ENCODE results near the gene NEURL3.
"Not testable (repeated sequence)": the region's sequence is repeated elsewhere in the genome, so short reads cannot be mapped to it uniquely, and the experiment has no call there.

NEURL3 gene

GRCh38 chr2:96505231-96505889 is at the start of gene NEURL3:
NEURL3 (minus strand) TSS chr2:96505357; CDS start chr2:96505286, 71 bp downstream.
- DNase-seq, result peak; percentile 24

GRCh38 chr2:96554293-96555145 is 49.4 kb upstream of the NEURL3 start:
- DNase-seq, result peak; percentile 47

- DNase-seq, result not testable (repeated sequence)
These were observed 48.8 kb upstream of the NEURL3 start for GRCh38 chr2:96553957-96554292.

DNA sequence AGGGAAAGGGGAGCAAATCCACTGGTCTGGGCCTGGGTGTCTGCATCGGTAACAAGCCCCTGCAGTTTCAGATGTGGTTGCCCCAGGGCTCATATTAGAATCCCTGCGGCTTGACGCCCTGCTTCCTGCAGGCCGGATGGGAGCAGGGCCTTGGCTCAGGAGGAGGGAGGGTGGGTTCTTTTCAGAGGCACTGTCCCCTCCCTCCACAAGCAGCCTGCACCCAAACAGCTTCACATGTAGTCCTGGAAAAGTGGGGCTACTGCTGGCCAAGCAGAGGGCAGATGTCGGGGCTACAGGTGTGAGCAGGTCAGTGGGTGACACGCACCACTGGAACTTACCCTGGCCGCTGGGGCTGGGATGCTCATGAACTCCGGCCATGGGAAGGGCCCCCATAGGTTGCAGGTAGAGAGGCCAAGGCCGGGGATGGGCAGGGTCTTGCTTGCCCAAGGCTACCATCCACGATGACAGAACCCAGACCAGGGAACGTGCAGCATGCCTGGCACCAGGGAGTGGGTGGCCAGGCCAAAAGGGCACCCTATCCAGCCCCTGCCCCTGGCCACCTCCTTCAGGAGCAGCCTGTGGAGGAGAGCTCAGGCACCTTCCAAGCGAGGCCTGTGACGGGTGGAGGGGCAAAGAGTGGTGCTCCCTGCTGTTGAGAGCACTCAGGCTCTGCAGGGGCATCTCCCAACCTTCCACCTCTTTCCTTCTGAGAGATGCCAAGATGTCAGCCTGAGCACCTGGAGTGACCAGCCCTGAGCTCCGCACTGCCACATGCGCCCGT is 48.2 kb upstream of the NEURL3 start:
- DNase-seq, result no peak

DNA sequence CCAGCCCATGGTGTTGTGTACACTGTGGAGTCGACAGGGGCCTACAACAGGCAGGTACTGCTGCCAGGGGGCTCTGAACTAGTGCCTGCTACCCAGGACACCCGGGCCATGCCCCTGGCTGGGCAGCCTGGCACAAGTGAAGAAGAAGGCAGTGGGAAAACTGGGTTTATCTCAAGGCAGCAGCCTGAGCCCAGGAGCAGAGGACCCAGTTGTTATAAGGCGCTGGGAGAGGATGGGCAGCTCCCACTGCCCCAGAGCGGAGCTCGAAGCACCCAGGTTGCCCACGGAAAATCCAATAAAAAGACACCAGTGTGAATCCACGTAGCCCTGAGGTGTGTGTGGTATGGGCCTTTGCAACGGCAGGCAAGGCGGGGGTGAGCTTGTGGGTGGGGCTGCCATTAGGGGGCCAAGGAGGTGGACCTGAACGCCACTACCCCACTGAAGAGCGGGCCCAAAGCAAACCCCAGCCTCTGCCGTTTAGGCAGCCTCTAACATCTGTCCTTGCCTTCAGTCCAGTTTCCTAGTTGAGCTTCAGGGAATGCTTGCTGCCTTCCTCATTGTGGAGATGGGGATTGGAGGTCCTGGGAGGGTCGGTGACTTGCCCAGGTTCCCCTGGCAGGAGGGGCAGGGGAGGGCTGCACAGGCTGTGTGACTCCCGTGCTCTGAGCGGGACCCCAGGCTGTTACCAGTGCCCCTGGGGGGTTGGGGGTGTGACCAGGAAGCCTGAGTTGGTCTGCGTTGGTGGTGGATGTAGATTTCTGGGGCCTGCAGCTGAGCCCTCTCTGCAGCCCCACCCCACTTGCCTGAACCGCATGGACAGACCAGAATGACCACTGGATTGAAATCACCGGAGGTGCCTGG is 47.4 kb upstream of the NEURL3 start:
- no peak for DNase-seq

DNA sequence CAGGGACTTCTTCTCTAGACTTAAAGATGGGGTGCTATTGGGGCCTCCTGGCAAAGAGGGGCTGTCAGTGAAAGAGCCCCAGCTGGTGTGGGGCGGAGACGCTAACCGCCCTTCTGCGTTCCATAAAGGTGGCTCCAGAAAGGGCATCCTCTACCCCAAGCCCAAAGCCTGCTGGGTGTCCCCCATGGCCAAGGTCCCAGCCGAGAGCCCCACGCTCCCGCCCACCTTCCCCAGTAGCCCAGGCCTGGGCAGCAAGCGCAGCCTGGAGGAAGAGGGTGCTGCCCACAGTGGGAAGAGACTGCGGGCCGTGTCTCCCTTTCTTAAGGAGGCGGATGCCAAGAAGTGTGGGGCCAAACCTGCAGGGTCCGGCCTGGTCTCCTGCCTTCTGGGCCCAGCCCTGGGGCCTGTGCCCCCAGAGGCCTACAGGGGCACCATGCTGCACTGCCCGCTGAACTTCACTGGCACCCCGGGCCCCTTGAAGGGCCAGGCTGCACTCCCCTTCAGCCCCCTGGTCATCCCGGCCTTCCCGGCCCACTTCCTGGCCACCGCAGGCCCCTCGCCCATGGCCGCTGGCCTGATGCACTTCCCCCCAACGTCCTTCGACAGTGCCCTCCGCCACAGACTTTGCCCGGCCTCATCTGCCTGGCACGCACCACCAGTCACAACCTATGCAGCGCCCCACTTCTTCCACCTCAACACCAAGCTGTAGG is 46.6 kb upstream of the NEURL3 start:
- no peak for DNase-seq

DNA sequence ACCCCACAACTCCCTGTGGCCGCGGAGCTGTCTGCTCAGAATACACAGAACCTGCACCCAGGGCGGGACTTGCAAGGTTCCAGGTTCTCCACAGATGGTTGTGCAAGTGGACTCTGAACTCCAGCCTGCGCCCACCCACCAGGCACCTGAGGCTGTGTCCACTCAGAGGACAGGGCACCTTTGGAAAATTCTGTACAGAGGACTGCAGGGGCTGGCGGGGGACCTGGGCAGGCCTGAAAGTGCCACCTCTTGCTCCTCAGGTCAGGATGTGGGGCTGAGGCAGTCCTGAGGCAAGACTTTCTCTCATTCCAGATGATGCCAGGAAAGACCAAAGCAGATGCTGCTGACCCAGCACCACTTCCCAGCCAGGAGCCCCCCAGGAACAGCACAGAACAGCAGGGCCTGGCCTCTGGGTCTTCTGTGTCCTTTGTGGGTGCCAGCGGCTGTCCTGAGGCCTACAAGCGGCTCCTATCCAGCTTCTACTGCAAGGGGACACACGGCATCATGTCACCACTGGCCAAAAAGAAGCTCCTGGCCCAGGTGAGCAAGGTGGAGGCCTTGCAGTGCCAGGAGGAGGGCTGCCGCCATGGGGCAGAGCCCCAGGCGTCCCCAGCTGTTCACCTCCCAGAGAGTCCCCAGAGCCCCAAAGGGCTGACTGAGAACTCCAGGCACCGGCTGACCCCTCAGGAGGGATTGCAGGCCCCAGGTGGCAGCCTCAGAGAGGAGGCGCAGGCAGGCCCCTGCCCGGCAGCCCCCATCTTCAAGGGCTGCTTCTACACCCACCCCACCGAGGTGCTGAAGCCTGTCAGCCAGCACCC is 45.8 kb upstream of the NEURL3 start:
- DNase-seq, result no peak

GRCh38 chr2:96549967-96550786 is 45.0 kb upstream of the NEURL3 start:
- no peak for DNase-seq

DNA sequence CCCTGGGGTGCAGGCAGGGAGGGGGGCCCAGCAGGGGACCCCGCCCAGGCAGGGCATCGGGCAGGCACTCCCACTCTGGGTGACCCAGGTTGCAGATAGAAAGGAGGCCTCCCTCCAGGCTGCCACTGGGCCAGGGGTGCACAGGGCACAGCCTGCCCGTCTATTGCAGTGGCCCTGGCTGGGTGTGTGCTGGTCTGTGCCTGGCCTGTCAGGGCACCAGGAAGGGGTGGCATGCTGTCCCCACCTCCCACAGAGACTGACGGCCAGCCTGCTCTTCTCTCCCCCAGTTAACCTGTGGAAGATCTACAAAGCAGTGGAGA is 44.3 kb upstream of the NEURL3 start:
- DNase-seq, result no peak

GRCh38 chr2:96548558-96549465 is 43.7 kb upstream of the NEURL3 start:
- DNase-seq, result no peak

DNA sequence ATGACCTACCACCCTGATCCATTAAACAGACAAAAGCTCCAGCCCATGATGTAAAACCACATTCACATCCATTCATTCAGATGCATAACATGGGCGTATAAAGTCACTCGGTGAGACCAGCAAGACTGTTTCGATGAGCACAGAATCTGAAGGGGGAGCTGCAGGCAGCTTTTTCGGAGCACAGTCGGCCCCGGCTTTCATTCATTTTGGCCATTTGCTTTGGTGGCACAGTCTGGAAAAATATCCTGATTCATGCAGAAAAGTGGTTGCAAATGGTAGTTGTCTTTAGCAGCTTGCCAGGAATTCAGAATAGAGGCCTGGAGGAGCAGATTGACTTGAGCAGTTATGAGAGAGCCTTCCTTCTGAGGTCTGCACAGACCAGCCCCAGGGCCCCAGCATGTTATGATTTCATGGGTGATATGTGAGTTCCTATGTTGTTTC is 42.6 kb upstream of the NEURL3 start:
- no peak for DNase-seq

GRCh38 chr2:96547203-96547641 is 42.1 kb upstream of the NEURL3 start:
- DNase-seq, result no peak

DNA sequence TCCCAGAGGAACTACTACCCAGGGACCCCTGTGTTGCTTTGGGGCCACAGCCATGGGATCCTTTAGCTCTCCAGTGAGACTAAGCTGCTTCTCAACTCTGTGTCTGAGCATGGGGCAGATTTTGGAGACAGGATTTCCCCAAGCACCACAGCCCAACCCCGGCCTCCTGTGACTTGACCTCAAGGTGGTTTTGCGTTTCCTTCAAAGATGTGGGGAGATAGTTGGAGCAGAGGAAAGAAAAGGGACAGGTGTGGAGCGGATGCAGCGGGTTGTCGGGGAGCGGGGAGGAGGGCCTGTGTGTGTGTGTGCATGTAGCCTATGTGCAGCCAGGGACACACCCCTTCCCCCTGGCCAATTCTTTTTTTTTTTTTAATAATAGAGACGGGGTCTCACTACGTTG is 41.6 kb upstream of the NEURL3 start:
- DNase-seq, result no peak

GRCh38 chr2:96546321-96546720 is 41.2 kb upstream of the NEURL3 start:
- DNase-seq, result no peak

GRCh38 chr2:96542357-96542977 is 37.3 kb upstream of the NEURL3 start:
- no peak for DNase-seq

DNA sequence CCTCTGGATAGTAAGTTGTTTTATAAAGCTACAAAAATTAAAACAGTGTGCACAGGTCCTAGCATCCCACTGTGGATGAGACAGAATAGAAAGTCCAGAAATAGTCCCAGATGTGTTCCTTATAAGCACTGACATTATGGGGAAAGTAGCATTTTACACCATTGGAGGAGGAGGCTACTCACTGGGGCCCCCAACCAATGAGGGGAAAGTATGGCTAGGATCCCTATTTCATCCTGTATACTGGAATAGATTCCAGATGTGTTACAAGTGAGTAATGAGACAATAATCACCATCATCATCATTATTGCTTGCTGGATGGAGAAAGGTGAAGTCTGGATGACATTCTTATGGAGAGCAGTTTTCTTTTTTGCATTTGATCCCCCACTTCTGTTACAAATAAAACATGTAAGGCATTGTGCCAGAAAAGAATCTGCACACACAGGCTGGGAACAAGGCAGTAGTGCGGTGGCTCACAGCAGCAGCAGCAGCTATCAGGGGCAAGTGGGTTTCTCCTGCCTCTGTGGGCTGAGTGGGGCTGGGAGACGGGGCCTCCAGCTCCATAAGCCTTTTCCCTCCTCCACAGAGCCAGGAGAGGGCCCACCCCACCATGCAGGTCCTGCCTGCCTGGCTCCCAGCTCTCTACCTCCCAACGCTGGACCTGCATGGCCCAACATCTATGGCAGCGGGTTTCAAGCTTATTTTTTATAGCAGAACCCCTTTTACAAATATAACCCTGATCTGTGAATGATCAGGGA is 36.4 kb upstream of the NEURL3 start:
- DNase-seq, result no peak

GRCh38 chr2:96540136-96540535 is 35.0 kb upstream of the NEURL3 start:
- no peak for DNase-seq

Measured in NCI-H526 treated with DMSO at 0.1 percent for 48 hours (cell line).